Activated T-helper 2 cell treated with anti-CD3 and anti-CD28 coated beads, Interferon-gamma antibody, Interleukin-2, Interleukin-4, amounts not matched to agents 10 μg/mL and 5 μg/mL and 100 μg/mL, durations not matched to agents 14 hours and 24 hours and 36 hours (primary cell): ENCODE data around the gene ARHGAP5. TPM values are rescaled to one million over a fixed set of nuclear protein-coding genes. Genes with fewer than 3 reads are reported as not detected.

ENCODE experiments used
- DNase-seq: peaks from one replicate; pipeline ENCODE4 v3.0.0; 2021; ENCODE audit warnings: low spot score
- H3K27ac Mint-ChIP-seq: one replicate; pipeline ENCODE4 v1.8.0; 2021; ENCODE audit warnings: mixed read lengths
- H3K27me3 Mint-ChIP-seq: one replicate; pipeline ENCODE4 v1.8.0; 2021; ENCODE audit warnings: low read depth, mixed read lengths
- H3K36me3 Mint-ChIP-seq: one replicate; pipeline ENCODE4 v1.8.0; 2021; ENCODE audit warnings: low read depth, mixed read lengths
- H3K4me1 Mint-ChIP-seq: one replicate; pipeline ENCODE4 v1.8.0; 2021; ENCODE audit warnings: low read depth, mixed read lengths
- H3K4me3 Mint-ChIP-seq: one replicate; pipeline ENCODE4 v1.8.0; 2021; ENCODE audit warnings: low read depth, mild to moderate bottlenecking, moderate library complexity, mixed read lengths
- H3K9me3 Mint-ChIP-seq: one replicate; pipeline ENCODE4 v1.8.0; 2021; ENCODE audit warnings: mixed read lengths
- intact Hi-C: fragments of 100-400 bp; cut with micrococcal nuclease; formaldehyde crosslinking; loops from one replicate; pipeline ENCODE4 v1.15.1; 2023
- total RNA-seq: library from RNA; stranded (reverse); gene quantifications from 2 replicates; pipeline ENCODE4 v1.2.3, GENCODE V29; 2022

The ARHGAP5 gene, protein sequence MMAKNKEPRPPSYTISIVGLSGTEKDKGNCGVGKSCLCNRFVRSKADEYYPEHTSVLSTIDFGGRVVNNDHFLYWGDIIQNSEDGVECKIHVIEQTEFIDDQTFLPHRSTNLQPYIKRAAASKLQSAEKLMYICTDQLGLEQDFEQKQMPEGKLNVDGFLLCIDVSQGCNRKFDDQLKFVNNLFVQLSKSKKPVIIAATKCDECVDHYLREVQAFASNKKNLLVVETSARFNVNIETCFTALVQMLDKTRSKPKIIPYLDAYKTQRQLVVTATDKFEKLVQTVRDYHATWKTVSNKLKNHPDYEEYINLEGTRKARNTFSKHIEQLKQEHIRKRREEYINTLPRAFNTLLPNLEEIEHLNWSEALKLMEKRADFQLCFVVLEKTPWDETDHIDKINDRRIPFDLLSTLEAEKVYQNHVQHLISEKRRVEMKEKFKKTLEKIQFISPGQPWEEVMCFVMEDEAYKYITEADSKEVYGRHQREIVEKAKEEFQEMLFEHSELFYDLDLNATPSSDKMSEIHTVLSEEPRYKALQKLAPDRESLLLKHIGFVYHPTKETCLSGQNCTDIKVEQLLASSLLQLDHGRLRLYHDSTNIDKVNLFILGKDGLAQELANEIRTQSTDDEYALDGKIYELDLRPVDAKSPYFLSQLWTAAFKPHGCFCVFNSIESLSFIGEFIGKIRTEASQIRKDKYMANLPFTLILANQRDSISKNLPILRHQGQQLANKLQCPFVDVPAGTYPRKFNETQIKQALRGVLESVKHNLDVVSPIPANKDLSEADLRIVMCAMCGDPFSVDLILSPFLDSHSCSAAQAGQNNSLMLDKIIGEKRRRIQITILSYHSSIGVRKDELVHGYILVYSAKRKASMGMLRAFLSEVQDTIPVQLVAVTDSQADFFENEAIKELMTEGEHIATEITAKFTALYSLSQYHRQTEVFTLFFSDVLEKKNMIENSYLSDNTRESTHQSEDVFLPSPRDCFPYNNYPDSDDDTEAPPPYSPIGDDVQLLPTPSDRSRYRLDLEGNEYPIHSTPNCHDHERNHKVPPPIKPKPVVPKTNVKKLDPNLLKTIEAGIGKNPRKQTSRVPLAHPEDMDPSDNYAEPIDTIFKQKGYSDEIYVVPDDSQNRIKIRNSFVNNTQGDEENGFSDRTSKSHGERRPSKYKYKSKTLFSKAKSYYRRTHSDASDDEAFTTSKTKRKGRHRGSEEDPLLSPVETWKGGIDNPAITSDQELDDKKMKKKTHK (N-terminal part only)
- 31.8 and 32.1 TPM in 2 replicates for total RNA-seq

DNA sequence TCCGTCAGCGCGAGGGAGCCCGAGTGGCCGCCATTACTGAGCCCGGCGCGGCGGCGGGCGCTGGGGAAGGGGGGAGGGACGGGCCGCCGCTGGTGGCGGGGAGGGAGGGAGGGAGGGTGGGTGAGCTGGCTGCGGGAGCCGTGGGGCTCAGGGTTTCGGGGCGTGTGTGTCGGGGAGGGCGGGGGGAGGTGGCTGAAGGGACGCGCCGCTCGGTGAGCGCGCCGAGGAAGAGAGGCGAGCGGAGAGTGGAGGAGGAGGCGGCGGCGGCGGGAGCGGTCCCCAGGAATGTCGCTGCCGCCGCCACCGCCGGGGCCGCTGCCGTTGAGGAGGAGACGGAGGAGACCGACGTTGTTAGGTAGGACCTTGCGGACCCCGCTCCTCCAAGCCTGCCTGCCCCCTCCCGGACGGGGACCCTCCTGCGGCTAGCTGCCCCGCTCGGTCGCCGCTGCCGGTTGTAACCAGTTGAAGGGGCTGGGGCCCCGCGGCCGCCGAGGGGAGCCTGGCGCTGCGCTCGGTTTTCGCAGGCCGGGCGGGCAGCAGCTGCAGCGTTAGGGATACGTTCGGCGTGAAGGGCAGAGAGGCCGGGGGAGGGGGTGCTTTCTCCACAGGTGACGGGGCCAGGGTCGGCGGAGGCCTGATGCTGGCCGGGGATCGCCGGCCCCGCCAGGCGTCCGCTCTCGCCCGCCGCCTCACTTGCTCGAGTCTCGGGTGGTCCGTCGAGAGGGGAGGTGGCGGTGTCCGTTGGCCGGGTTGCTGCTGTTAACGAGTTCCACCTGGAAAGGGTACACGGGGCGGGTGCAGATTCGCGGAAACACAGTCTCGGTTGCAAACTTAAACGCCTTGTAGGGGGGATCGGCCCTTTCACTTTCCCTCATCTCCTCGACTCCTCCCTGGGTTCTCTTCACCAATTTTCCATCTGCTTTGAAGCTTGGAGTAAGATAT is at the start of gene ARHGAP5:
ARHGAP5 (plus strand) TSS at position 224 of the 942 bp plus-strand sequence. CDS start 13,366 bp downstream, outside the sequence.
- peak within 1 kb of the TSS; percentile 92 for H3K27ac Mint-ChIP-seq

DNA sequence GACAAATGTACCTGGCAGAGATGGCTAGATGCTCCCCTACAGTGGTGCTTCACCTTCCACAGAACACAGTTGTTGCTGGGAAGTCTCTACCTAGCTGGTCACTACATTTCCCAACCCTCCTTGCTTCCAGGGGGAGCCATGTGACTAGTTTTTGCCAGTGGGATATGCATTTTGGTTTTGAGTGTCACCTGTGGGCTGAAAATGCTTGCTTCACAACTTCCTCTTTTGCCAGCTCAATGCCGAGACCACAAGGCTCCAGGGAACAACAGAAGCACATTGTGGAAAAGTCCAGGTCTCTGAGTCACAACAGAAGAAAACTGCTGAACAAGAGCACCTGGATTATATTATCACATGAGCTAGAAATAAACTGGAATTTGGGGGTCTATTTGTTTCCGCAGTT is 48.5 kb upstream of the ARHGAP5 start:
- intact Hi-C loops, result no loop called here
- peaks cover 1% of the 10 kb centered on the region for H3K27me3 Mint-ChIP-seq
- H3K27ac Mint-ChIP-seq, result no peak overlapping the region
- DNase-seq, result no peak
- no peaks in the 10 kb centered on the region for H3K4me1 Mint-ChIP-seq
- H3K9me3 Mint-ChIP-seq, result no peaks in the 10 kb centered on the region
- no peak overlapping the region for H3K4me3 Mint-ChIP-seq
- H3K36me3 Mint-ChIP-seq, result no peaks in the 10 kb centered on the region

More for the DNA sequence above, at the start of gene ARHGAP5:
- DNase-seq, result peak; percentile 38
- Mint-ChIP-seq H3K27me3 (peaks cover 23% of the 10 kb centered on the region), H3K9me3 (no peaks in the 10 kb centered on the region), H3K4me1 (peaks cover 38% of the 10 kb centered on the region), H3K4me3 (peak within 1 kb of the TSS; percentile 97), H3K36me3 (no peaks in the 10 kb centered on the region)
- intact Hi-C loops, result loop anchor here (1.0 to 5.0 kb wide), 7 partner anchors 126 to 1455 kb away; partner anchors contain the start of genes DTD2, HEATR5A, HECTD1 and NUBPL

DNA sequence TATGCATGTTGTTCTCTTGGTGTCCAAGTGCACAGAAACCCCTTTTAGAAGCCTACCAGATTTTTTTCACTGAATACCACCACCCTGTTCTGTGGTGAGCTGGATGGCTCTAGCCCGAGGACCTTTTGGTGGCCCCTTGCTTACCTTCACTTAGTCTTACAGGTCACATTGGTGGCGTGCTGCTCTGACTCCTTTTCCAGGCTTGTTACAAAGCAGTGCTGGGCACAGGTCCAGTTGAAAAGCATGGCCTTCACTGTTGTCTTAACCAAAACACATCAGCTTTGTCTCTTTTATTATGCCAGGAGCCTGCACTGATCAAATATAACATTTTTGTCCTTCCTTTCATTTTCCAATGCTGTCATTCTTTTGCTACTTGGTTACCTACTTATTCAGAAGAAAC is 43.6 kb upstream of the ARHGAP5 start:
- Mint-ChIP-seq H3K27ac (no peak overlapping the region), H3K4me3 (no peak overlapping the region), H3K9me3 (no peaks in the 10 kb centered on the region), H3K27me3 (peaks cover 4% of the 10 kb centered on the region), H3K4me1 (no peaks in the 10 kb centered on the region), H3K36me3 (no peaks in the 10 kb centered on the region)
- intact Hi-C loops, result no loop called here
- no peak for DNase-seq

DNA sequence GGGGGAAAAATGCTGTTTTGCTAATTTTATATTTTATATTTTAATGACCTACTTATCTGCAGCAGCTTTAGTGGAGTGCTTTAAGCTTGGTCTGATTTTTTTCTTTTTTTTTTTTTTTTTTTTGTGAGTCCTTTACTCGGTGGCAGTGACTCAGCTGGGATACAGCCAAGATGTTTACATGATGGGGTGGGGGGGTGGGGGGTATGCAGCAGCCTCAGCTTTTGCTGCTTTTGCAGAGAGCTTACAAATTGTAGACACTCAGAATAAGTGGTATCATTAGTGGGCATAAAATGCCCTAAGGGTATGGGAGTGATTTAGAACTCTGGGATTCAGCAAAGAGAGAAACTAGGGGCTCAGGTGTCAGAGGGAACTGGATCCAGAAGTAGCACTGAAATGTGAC is 38.2 kb upstream of the ARHGAP5 start:
- DNase-seq, result no peak
- peaks cover 4% of the 10 kb centered on the region for H3K27me3 Mint-ChIP-seq
- H3K4me3 Mint-ChIP-seq, result no peak overlapping the region
- no peaks in the 10 kb centered on the region for H3K36me3 Mint-ChIP-seq
- intact Hi-C loops, result no loop called here
- H3K4me1 Mint-ChIP-seq, result peaks cover 5% of the 10 kb centered on the region
- no peaks in the 10 kb centered on the region for H3K9me3 Mint-ChIP-seq
- H3K27ac Mint-ChIP-seq, result no peak overlapping the region

DNA sequence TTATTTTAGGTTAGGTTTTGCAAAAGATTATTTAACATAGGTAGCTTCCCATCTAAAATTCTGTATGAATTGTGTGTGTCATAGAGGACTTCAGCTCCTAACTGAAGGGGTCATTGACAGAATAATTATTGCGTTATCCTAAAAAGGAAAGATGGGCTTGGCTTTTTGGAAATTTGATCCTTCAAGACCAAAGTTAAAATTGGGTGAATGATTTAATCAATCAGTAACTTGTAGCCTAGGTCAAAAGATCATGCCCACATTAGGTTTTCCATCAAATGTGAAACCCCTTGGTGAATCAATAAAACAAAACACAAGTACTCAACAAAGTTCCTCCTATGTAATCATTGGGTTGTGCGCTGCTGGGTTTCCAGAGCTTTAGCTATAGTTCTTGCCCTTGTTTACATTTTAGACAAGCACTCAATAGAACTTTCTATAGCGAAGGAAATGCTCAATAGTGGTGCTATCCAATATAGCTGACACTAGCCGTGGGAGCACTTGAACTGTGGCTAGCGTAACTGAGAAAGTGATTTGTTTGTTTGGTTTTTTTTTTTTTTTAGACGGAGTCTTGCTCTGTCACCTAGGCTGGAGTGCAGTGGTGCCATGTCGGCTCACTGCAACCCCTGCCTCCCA is 37.6 kb upstream of the ARHGAP5 start:
- intact Hi-C loops, result no loop called here
- no peak for DNase-seq
- Mint-ChIP-seq H3K4me1 (peaks cover 6% of the 10 kb centered on the region), H3K9me3 (no peaks in the 10 kb centered on the region), H3K36me3 (no peaks in the 10 kb centered on the region), H3K4me3 (no peak overlapping the region), H3K27ac (no peak overlapping the region), H3K27me3 (peaks cover 4% of the 10 kb centered on the region)

DNA sequence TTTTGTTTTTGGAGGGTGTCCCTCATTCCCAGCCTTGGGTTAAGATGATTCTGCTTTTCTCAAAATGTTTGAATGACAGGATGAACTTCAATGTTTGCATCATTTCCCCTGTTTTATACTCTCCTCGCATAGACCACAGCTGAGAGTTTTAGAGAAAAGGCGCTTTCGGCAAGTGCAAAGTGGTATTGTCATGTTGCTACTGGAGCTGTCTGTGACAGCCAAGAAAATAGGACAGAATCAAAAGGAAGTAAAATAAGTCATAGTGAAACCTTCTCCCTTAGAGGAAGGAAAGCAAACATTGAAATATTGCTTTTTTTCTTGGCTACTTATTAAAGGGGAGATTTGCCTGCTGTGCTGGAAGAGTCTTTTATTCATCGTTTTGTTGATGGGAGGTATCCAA is 33.5 kb upstream of the ARHGAP5 start:
- peaks cover 6% of the 10 kb centered on the region for H3K4me1 Mint-ChIP-seq
- DNase-seq, result no peak
- no peak overlapping the region for H3K27ac Mint-ChIP-seq
- intact Hi-C loops, result no loop called here
- H3K27me3 Mint-ChIP-seq, result peaks cover 1% of the 10 kb centered on the region
- H3K36me3 Mint-ChIP-seq, result no peaks in the 10 kb centered on the region
- no peak overlapping the region for H3K4me3 Mint-ChIP-seq
- no peaks in the 10 kb centered on the region for H3K9me3 Mint-ChIP-seq

DNA sequence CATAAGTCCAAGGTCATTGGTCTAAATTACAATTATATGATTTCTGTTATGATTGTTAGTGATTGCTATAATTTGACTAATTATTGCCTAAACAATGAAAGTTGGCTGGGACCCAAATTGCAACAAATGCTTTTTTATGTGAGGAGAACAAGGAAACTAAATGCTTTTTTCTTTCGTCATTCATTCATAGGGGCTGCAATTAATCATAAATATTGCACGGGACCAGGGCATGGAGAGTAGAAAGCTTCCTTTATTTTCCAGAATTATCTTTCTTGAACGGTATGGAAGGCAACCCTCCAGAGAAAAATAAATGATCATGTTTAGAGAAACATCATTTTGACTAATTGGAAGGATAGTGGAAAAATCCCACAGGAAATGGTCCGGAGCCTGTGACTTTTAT is 32.6 kb upstream of the ARHGAP5 start:
- Mint-ChIP-seq H3K9me3 (no peaks in the 10 kb centered on the region), H3K4me1 (peaks cover 6% of the 10 kb centered on the region), H3K27ac (no peak overlapping the region), H3K36me3 (no peaks in the 10 kb centered on the region), H3K4me3 (no peak overlapping the region), H3K27me3 (peaks cover 1% of the 10 kb centered on the region)
- DNase-seq, result no peak
- intact Hi-C loops, result no loop called here

DNA sequence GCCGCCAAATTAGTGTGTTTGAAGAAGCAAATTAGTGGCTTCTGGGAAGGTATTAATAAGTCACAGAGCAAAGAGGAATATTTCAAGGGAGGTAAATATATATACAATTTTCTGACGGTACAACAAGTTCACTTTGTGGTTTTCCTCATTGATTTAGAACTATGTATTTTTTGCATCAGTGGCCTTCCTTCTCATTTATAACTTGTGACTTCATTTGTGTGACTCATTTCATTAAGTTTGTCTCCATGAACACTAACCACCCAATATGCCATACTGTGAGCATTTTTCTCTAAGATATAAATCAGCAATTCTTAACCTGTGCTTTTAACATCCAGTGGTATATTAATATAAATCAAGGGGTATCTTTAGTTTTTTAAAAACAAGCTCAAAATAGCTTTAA is 29.3 kb upstream of the ARHGAP5 start:
- Mint-ChIP-seq H3K36me3 (no peaks in the 10 kb centered on the region), H3K27ac (no peak overlapping the region), H3K9me3 (no peaks in the 10 kb centered on the region), H3K4me1 (peaks cover 6% of the 10 kb centered on the region), H3K4me3 (no peak overlapping the region), H3K27me3 (peaks cover 1% of the 10 kb centered on the region)
- intact Hi-C loops, result no loop called here
- DNase-seq, result no peak

DNA sequence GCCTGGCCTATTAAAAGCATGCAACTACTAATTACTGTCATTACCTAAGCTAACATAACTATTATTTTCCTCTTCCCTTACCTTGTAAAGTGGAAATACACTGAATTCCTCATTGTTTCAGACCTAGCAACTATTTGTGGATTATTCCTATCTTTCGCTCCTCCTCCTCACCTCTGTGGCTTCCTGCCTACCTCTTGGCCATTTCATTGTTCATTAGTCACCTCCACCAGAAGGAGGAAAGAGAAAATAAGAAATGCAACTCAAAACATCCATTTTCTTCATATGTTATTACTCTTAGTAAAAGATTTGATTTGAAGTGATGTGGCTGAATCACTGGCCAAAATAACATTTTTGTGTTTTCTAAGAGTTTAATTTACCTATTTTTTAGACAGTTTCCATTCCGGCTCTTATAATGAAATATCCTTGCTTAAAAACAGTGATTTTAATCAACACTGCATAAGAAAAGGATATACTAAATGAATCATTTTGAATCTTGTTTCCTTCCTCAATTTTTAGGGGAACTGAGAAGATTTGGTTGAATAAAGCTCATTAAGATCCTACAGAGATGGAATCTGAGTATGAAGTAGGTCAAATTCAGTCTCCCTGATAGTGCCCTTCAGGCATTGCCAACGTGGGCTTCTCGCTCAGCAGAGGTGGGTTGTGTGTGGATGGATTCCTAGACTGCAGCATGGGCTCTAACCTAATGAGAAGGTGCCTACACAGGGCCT is 27.6 kb upstream of the ARHGAP5 start:
- Mint-ChIP-seq H3K36me3 (no peaks in the 10 kb centered on the region), H3K27ac (no peak overlapping the region), H3K27me3 (peaks cover 1% of the 10 kb centered on the region), H3K4me3 (no peak overlapping the region), H3K9me3 (no peaks in the 10 kb centered on the region), H3K4me1 (no peaks in the 10 kb centered on the region)
- no peak for DNase-seq
- intact Hi-C loops, result no loop called here

DNA sequence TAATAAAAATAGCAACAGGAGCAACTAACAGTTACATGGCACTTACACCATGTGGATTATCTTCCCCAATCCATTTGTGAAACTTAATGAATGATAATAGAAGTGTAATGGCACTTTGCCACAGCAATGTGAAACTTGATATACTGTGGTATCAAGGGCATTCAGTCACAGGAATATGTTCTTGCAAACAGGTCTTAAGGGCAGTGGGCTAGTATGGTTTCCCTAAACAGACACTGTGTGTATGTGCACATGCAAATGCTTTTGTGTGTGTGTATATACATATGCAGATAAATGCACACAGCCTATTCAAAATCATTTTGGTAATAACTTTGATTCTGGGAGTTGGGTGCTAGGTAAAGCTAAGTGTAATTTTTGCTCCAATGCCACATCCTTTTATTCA is 26.2 kb upstream of the ARHGAP5 start:
- H3K4me1 Mint-ChIP-seq, result no peaks in the 10 kb centered on the region
- H3K4me3 Mint-ChIP-seq, result no peak overlapping the region
- intact Hi-C loops, result no loop called here
- no peak overlapping the region for H3K27ac Mint-ChIP-seq
- no peaks in the 10 kb centered on the region for H3K9me3 Mint-ChIP-seq
- no peak for DNase-seq
- H3K27me3 Mint-ChIP-seq, result peaks cover 1% of the 10 kb centered on the region
- no peaks in the 10 kb centered on the region for H3K36me3 Mint-ChIP-seq

DNA sequence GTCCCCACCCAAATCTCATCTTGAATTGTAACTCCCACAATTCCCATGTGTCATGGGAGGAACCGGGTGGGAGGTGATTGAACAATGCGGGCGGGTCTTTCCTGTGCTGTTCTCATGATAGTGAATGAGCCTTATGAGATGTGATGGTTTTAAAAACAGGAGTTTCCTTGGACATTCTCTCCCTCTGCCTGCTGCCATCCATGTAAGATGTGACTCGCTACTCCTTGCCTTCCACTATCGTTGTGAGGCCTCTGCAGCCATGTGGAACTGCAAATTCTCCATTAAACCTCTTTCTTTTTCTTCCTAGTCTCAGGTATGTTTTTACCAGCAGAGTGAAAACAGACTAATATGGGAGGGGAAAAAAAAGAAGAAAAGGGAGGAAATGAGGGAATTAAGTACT is 22.6 kb upstream of the ARHGAP5 start:
- Mint-ChIP-seq H3K4me1 (no peaks in the 10 kb centered on the region), H3K27me3 (peaks cover 3% of the 10 kb centered on the region), H3K27ac (no peak overlapping the region), H3K9me3 (no peaks in the 10 kb centered on the region), H3K4me3 (no peak overlapping the region), H3K36me3 (no peaks in the 10 kb centered on the region)
- DNase-seq, result no peak
- intact Hi-C loops, result no loop called here
